Measurements from ENCODE around the gene PSPH. TPM values are rescaled to one million over a fixed set of nuclear protein-coding genes. Genes with fewer than 3 reads are reported as not detected.

The PSPH gene
- 19.7 to 31.0 TPM (median 23.3 TPM) in 5 replicates for total RNA-seq (2022; extraction: Qiagen RNA extraction)

DNA sequence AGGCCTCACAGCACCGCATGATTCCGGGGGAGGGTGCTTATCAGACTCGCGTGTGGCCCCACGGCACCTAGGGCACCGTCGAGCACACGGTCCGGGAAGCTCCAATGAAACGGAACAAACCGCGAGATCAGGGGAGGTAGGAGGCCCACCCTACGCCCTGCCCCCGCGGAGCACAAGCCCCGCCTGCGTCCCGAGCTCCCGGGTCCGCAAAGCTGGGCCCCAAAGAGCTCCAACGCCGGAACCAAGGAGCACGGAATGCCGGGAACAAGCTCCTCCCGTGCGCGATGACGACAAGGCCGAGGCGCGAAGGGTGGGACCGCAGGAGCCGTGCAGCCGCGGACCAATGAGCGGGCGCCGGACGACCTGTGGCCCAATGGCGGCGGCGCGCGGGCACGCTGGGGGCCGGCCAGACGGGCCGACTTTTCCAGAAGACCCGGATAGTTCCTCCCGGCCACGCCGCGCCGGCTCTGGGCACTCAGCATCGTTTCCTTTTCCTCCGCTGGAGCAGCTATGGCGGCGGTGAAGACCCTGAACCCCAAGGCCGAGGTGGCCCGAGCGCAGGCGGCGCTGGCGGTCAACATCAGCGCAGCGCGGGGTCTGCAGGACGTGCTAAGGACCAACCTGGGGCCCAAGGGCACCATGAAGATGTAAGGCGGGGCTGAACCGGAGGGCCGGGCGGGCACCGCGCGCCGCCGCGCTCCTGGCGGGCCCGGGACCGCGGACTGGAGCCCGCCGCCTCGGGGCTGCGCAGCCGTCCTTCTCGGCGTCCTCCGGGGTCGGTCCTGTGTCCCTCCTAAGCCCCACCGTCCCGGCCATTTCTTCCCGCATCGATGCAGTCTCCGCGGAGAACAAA is at the start of gene PSPH, which contains the start of gene CCT6A:
Gene PSPH (minus strand): TSS at position 106 of the 853 bp plus-strand sequence. CDS start 30,232 bp downstream, outside the sequence.
Gene CCT6A (plus strand): TSS at position 427 of the 853 bp plus-strand sequence. CDS start 84 bp downstream, at position 511.

DNA sequence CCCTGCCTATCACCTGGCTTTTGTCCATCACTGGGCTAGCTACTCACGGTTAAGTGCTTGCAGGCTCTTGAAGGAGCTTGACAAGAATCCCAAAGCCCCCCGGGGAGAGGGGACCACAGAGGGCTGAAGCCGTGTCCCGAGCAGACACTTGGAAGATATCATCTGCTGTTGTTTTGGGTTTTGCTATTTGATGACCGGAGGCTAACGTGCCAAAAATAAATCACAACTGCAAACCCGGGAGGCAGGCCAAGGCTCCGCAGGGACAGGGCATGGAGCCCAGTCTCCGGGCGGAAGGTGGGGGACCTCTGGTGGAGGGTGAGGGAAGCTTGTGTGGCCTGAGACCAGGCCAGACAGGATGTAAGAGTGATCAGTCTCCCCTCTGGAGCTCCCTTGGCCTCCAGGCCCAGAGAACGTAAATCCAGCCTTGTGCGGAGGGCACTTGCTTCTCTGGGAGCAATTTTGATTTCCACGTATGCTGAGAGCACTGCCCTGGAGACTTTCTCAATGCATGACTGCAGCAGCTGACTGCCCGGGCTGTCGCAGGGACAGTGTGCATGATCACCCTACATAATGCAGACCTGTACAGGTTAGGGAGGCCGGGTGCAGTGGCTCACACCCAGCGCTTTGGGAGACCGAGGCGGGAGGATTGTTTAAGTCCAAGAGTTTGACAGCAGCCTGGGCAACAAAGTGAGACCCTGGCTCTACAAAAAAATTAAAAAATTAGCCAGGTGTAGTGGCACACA is 41.7 kb upstream of the PSPH start, which contains the start of gene PHKG1:
Gene PHKG1 (minus strand): TSS at position 164 of the 743 bp plus-strand sequence. CDS start 4,011 bp downstream, outside the sequence.

DNA sequence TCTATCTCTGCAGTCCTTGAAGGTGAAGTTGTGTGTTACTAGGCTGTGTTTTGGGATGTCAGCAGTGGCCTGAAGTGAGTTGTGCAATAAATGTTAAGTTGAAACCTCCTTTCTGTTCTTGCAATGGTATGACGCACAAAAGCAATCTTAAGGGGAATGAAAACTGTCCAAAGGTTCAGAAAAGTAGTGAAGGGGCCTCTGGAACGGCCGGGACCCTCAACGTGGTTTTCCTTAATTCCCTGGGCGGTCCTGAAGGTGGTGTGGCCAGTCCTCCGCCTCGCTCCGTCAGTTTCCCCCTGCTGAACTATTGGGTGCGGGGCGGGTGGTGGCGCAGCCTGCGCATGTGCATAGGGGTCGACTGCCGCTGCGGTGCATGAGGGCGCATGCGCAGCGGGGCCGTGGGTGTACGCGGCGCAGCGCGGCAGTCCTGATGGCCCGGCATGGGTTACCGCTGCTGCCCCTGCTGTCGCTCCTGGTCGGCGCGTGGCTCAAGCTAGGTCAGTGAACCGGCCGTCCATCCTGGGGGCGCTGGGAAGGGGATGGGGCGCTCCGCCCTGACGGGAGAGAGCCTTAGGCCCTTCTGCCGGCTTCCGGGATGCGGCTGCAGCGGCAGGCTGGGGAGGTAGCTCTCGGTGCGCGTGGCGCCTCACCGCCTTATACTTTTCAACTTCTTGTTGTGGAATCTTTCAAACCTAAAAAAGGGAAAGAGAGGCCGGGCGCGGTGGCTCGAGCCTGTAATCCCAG is 12.8 kb upstream of the PSPH start, which contains the start of gene SUMF2:
Gene SUMF2 (plus strand): TSS at position 405 of the 744 bp plus-strand sequence. CDS start 26 bp downstream, at position 431.

DNA sequence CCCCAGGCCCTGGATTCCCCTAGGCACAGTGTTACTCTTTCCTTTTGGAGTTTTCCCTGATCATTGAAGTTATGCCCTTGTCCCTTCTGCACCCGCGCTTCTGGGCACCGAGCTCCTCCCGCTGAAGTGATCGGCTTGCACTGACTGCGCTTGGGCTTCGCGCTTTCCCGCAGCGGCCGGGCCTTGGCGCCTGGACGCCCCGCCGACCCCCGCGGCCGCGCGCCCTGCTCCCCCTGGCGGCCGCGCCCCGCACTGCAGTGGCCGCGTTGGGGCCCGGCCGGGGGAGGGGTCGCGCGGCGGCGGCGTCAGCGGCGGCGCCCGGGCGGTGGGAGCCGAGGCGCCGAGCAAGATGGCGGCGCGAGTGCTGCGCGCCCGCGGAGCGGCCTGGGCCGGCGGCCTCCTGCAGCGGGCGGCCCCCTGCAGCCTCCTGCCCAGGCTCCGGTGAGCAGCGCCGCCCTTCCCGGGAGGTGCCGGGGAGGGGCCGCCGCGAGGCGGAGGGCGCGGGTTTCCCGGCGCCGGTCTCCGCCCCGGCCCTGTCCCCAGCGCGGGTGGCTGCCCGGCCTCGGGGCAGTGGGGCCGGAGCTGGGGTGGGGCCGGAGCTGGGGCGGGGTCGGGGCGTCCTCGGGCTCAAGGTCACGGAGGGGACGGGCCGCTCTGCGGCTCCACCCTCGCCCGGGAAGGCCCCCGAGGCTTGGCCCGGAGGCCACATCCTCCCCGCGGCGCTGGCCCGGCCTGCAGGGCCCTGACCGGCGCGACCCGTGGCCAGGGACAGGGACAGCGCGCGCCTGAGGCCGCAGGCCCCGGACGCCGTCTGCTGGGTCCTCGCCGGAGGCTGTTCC is 86.8 kb downstream of the PSPH start, which contains the start of gene NIPSNAP2:
Gene NIPSNAP2 (plus strand): TSS at position 325 of the 839 bp plus-strand sequence. CDS start 25 bp downstream, at position 350.

Other genes starting within 250 kb of the PSPH start
- gene SEPTIN14, start 188.7 kb downstream of the PSPH start, total RNA-seq (2022; extraction: Qiagen RNA extraction) = not detected in 5 replicates
- 0.46 to 1.1 TPM (median 0.80 TPM) in 5 replicates for gene ZNF713, start 164.0 kb downstream of the PSPH start, total RNA-seq (2022; extraction: Qiagen RNA extraction)
- 24.1 to 28.1 TPM (median 25.8 TPM) in 5 replicates for gene MRPS17, start 99.6 kb downstream of the PSPH start, total RNA-seq (2022; extraction: Qiagen RNA extraction)
- 42.3 to 56.2 TPM (median 49.7 TPM) in 5 replicates for gene NIPSNAP2, start 86.9 kb downstream of the PSPH start, total RNA-seq (2022; extraction: Qiagen RNA extraction)
- 248 to 256 TPM (median 255 TPM) in 5 replicates for gene CCT6A, start 321 bp upstream of the PSPH start, total RNA-seq (2022; extraction: Qiagen RNA extraction)
- 108 to 125 TPM (median 109 TPM) in 5 replicates for gene SUMF2, start 12.8 kb upstream of the PSPH start, total RNA-seq (2022; extraction: Qiagen RNA extraction)
- gene PHKG1, start 41.5 kb upstream of the PSPH start, total RNA-seq (2022; extraction: Qiagen RNA extraction) = 0.31 to 0.66 TPM (median 0.54 TPM) in 5 replicates
- gene CHCHD2, start 55.0 kb upstream of the PSPH start, total RNA-seq (2022; extraction: Qiagen RNA extraction) = 557 to 755 TPM (median 675 TPM) in 5 replicates
- gene NUPR2, start 65.0 kb upstream of the PSPH start, total RNA-seq (2022; extraction: Qiagen RNA extraction) = not detected in 5 replicates

Data from A549 treated with AZD2906 at 1 μM for 4 hours (cell line).